GM18526 (cell line): ENCODE results near the gene FOXP4.

Experiments
- POLR2A ChIP-seq: IDR thresholded peaks from 3 replicates; pipeline ENCODE4 v1.6.1; 2011; ENCODE audit not compliant: insufficient read length; ENCODE audit errors: extremely low read depth

FOXP4 gene

GRCh38 chr6:41545703-41546474, at the start of gene FOXP4:
TSS of gene FOXP4 (plus strand) at chr6:41546381. CDS start at chr6:41565761, 19,380 bp downstream.
- peak; percentile 48 for TF ChIP-seq POLR2A

GRCh38 chr6:41497573-41497972, 48.6 kb upstream of the FOXP4 start:
- no peak for TF ChIP-seq POLR2A

GRCh38 chr6:41497994-41498393, 48.2 kb upstream of the FOXP4 start:
- TF ChIP-seq POLR2A = no peak

GRCh38 chr6:41498968-41499599, 47.1 kb upstream of the FOXP4 start:
- TF ChIP-seq POLR2A = no peak

- TF ChIP-seq POLR2A = no peak
Observed at GRCh38 chr6:41500561-41500960, 45.6 kb upstream of the FOXP4 start.

- TF ChIP-seq POLR2A = no peak
Observed at GRCh38 chr6:41502566-41502916, 43.6 kb upstream of the FOXP4 start.

GRCh38 chr6:41502917-41503671, 43.1 kb upstream of the FOXP4 start:
- no peak for TF ChIP-seq POLR2A

- TF ChIP-seq POLR2A = no peak
Observed at GRCh38 chr6:41503827-41504465, 42.2 kb upstream of the FOXP4 start.

GRCh38 chr6:41504466-41505121, 41.6 kb upstream of the FOXP4 start:
- TF ChIP-seq POLR2A = no peak

GRCh38 chr6:41505122-41506049, 40.8 kb upstream of the FOXP4 start:
- TF ChIP-seq POLR2A = no peak

- TF ChIP-seq POLR2A = no peak
Observed at GRCh38 chr6:41508479-41508878, 37.7 kb upstream of the FOXP4 start.

- TF ChIP-seq POLR2A = no peak
Observed at GRCh38 chr6:41509580-41509979, 36.6 kb upstream of the FOXP4 start.

- no peak for TF ChIP-seq POLR2A
Observed at GRCh38 chr6:41511443-41512060, 34.6 kb upstream of the FOXP4 start.
